HFFc6 (cell line): ENCODE results near the gene OPTC. TPM values are rescaled to one million over a fixed set of nuclear protein-coding genes. Genes with fewer than 3 reads are reported as not detected.

Experiments used
- DNase-seq: peaks from one replicate; pipeline ENCODE4 v3.0.0-alpha.2; 2018
- H3K27ac Mint-ChIP-seq: 2 replicates; pipeline ENCODE4 v1.8.0; 2020; ENCODE audit warnings: mild to moderate bottlenecking, mixed read lengths
- H3K27me3 Mint-ChIP-seq: 2 replicates; pipeline ENCODE4 v1.8.0; 2021; ENCODE audit warnings: mild to moderate bottlenecking, moderate library complexity, mixed read lengths; ENCODE audit not compliant: insufficient read depth
- H3K36me3 Mint-ChIP-seq: 2 replicates; pipeline ENCODE4 v1.8.0; 2021; ENCODE audit warnings: low read depth, mixed read lengths
- H3K4me1 Mint-ChIP-seq: 2 replicates; pipeline ENCODE4 v1.8.0; 2020; ENCODE audit warnings: low read depth, mixed read lengths
- H3K4me3 Mint-ChIP-seq: 2 replicates; pipeline ENCODE4 v1.8.0; 2020; ENCODE audit warnings: mild to moderate bottlenecking, moderate library complexity, mixed read lengths
- H3K9me3 Mint-ChIP-seq: 2 replicates; pipeline ENCODE4 v1.8.0; 2020; ENCODE audit warnings: mild to moderate bottlenecking, mixed read lengths
- CTCF ChIP-seq: fragments of 200-600 bp; sonication (generic); IDR thresholded peaks from 2 replicates; pipeline ENCODE4 v1.5.0; 2021; ENCODE audit warnings: antibody characterized with exemption, mild to moderate bottlenecking
- total RNA-seq, 6 experiments: library from RNA; stranded (reverse); fragmentation: NEBNext Ultra II Directional; extraction: Animal tissue kit (Norgen Biotek cat#: 25700); gene quantifications; 2 replicates in 1 of 6; 3 replicates in 5 of 6; pipeline ENCODE4 v1.2.3, GENCODE V29; 2021

Gene OPTC
- total RNA-seq, 6 experiments from 2014 or later: not detected

- TF ChIP-seq CTCF: no peak
- H3K4me3 Mint-ChIP-seq: no peak overlapping the region
- peaks cover 3% of the 10 kb centered on the region; the same call in 1 of the 2 replicates for H3K9me3 Mint-ChIP-seq
- no peak overlapping the region for H3K27ac Mint-ChIP-seq
- H3K27me3 Mint-ChIP-seq: peaks cover 31% of the 10 kb centered on the region
- peaks cover 17% of the 10 kb centered on the region; the same call in 1 of the 2 replicates for H3K4me1 Mint-ChIP-seq
- H3K36me3 Mint-ChIP-seq: no peaks in the 10 kb centered on the region
- no peak for DNase-seq
Observed at GRCh38 chr1:203450479-203451149, 43.3 kb upstream of the OPTC start.

- no peaks in the 10 kb centered on the region for H3K9me3 Mint-ChIP-seq
- H3K4me3 Mint-ChIP-seq: no peak overlapping the region
- H3K36me3 Mint-ChIP-seq: no peaks in the 10 kb centered on the region
- H3K27me3 Mint-ChIP-seq: peaks cover 33% of the 10 kb centered on the region
- TF ChIP-seq CTCF: no peak
- H3K27ac Mint-ChIP-seq: no peak overlapping the region
- no peak for DNase-seq
- peaks cover 17% of the 10 kb centered on the region; the same call in 1 of the 2 replicates for H3K4me1 Mint-ChIP-seq
Observed at GRCh38 chr1:203451836-203452784, 41.8 kb upstream of the OPTC start.

- TF ChIP-seq CTCF: no peak
- no peak overlapping the region for H3K4me3 Mint-ChIP-seq
- peaks cover 17% of the 10 kb centered on the region; the same call in 1 of the 2 replicates for H3K4me1 Mint-ChIP-seq
- no peak overlapping the region for H3K27ac Mint-ChIP-seq
- no peak for DNase-seq
- peaks cover 32% of the 10 kb centered on the region for H3K27me3 Mint-ChIP-seq
- H3K36me3 Mint-ChIP-seq: no peaks in the 10 kb centered on the region
- no peaks in the 10 kb centered on the region for H3K9me3 Mint-ChIP-seq
Observed at GRCh38 chr1:203453016-203453415, 40.9 kb upstream of the OPTC start.

- Mint-ChIP-seq H3K27me3 (peaks cover 32% of the 10 kb centered on the region), H3K4me3 (no peak overlapping the region), H3K27ac (no peak overlapping the region), H3K4me1 (peaks cover 13% of the 10 kb centered on the region; the same call in 1 of the 2 replicates), H3K36me3 (no peaks in the 10 kb centered on the region), H3K9me3 (no peaks in the 10 kb centered on the region)
- no peak for DNase-seq
- no peak for TF ChIP-seq CTCF
Observed at GRCh38 chr1:203453616-203454015, 40.3 kb upstream of the OPTC start.

GRCh38 chr1:203454986-203455471 lies 38.9 kb upstream of the OPTC start:
- DNase-seq: no peak
- Mint-ChIP-seq H3K4me1 (peaks cover 8% of the 10 kb centered on the region; the same call in 1 of the 2 replicates), H3K27me3 (peaks cover 33% of the 10 kb centered on the region), H3K27ac (no peak overlapping the region), H3K9me3 (no peaks in the 10 kb centered on the region), H3K36me3 (no peaks in the 10 kb centered on the region), H3K4me3 (no peak overlapping the region)
- TF ChIP-seq CTCF: no peak
